Body of pancreas (tissue), 4 donors: ENCODE results near the gene ALDH3B2. TPM values are rescaled to one million over a fixed set of nuclear protein-coding genes. Genes with fewer than 3 reads are reported as not detected.

Experiments
- ATAC-seq: fragments of 150-250 bp; one replicate; pipeline ENCODE4 v1.9.1; 2016
- DNase-seq, 4 donors: peaks; one replicate each; pipeline ENCODE4 v3.0.0-alpha.2; 2019
- H3K27ac ChIP-seq, 4 donors: fragments of 200-600 bp; sonication (generic); 1 replicate in 3 of 4; 2 replicates in 1 of 4; pipeline versions ENCODE4 v1.5.1 to v1.6.1; 2016 to 2019; ENCODE audit warnings: mild to moderate bottlenecking in 1 of 4, mixed read lengths in 1 of 4, moderate library complexity in 1 of 4
- H3K27me3 ChIP-seq, 2 donors: fragments of 200-600 bp; sonication (generic); one replicate each; pipeline ENCODE4 v1.6.0; 2016; ENCODE audit warnings: mild to moderate bottlenecking in 1 of 2
- H3K36me3 ChIP-seq, 2 donors: fragments of 200-600 bp; sonication (generic); replicated peaks in 1 of 2; 2 replicates each; pipeline ENCODE4 v1.5.1; 2016; ENCODE audit warnings: low read depth in 2 of 2; ENCODE audit not compliant: insufficient read depth in 1 of 2
- H3K4me1 ChIP-seq: fragments of 200-600 bp; sonication (generic); one replicate; pipeline ENCODE4 v1.6.0; 2016
- H3K4me3 ChIP-seq, 2 donors: fragments of 200-600 bp; sonication (generic); 1 replicate in 1 of 2; 2 replicates in 1 of 2; pipeline ENCODE4 v1.5.1; 2016 to 2019
- H3K9me3 ChIP-seq, 3 donors: fragments of 200-600 bp; sonication (generic); 1 replicate in 2 of 3; 2 replicates in 1 of 3; pipeline ENCODE4 v1.5.1; 2016
- POLR2A ChIP-seq, 3 donors: fragments of 450-650 bp; IDR thresholded peaks; one replicate each; pipeline ENCODE4 v1.6.1; 2016; ENCODE audit warnings: antibody characterized with exemption in 3 of 3, mild to moderate bottlenecking in 2 of 3
- WGBS, 2 donors: methylation state at CpG; one replicate each; pipeline ENCODE4 v1.1.5; 2017; 5-methylcytosine and 5-hydroxymethylcytosine counted together
- intact Hi-C: fragments of 100-400 bp; cut with DNase I; formaldehyde crosslinking; loops from one replicate; pipeline ENCODE4 v1.15.1; 2023
- small RNA-seq: library from RNA; depleted of rRNA; stranded (forward); fragments of <200 nt; gene quantifications from one replicate; pipeline ENCODE3, GENCODE V24; 2016
- total RNA-seq, 2 donors: library from RNA; depleted of rRNA; stranded (reverse); fragments of >200 nt; gene quantifications; one replicate each; pipeline ENCODE4 v1.1.0, GENCODE V29; 2016
- TF ChIP-seq, protein P1 (sequence below), 7 experiments: fragments of 450-650 bp in 4 of 7; fragments of 200-600 bp in 3 of 7; sonication (generic) in 3 of 7; IDR thresholded peaks; one replicate each; pipeline ENCODE4 v1.5.1; 2016 to 2019; ENCODE audit warnings: antibody characterized with exemption in 7 of 7

The ALDH3B2 gene
- total RNA-seq, 2 donors from 2014 or later: not detected

GRCh38 chr11:67613960-67614715 is 60.3 kb downstream of the ALDH3B2 start:
- DNase-seq (peak; percentile 62 to 68 (median 64)), ATAC-seq (peak; percentile 76)
- H3K4me1 ChIP-seq: peaks cover 16% of the 10 kb centered on the region
- intact Hi-C loops: no loop called here
- H3K9me3 ChIP-seq: no peaks in the 10 kb centered on the region
- H3K4me3 ChIP-seq: no peak overlapping the region
- 13 to 28% methylated on average over 9 to 21 of the region's 23 CpGs for WGBS, 2 donors
- peak in 2 of 3 donors; percentile 64 to 68 for TF ChIP-seq POLR2A (IDR thresholded peaks at IDR 0.05)
- TF ChIP-seq, protein P1, sequence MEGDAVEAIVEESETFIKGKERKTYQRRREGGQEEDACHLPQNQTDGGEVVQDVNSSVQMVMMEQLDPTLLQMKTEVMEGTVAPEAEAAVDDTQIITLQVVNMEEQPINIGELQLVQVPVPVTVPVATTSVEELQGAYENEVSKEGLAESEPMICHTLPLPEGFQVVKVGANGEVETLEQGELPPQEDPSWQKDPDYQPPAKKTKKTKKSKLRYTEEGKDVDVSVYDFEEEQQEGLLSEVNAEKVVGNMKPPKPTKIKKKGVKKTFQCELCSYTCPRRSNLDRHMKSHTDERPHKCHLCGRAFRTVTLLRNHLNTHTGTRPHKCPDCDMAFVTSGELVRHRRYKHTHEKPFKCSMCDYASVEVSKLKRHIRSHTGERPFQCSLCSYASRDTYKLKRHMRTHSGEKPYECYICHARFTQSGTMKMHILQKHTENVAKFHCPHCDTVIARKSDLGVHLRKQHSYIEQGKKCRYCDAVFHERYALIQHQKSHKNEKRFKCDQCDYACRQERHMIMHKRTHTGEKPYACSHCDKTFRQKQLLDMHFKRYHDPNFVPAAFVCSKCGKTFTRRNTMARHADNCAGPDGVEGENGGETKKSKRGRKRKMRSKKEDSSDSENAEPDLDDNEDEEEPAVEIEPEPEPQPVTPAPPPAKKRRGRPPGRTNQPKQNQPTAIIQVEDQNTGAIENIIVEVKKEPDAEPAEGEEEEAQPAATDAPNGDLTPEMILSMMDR (IDR thresholded peaks at IDR 0.05): peak; percentile 40 to 64 (median 54)
- peaks cover 0 to 16% of the 10 kb centered on the region in 2 donors for H3K36me3 ChIP-seq
- peak overlapping the region; percentile 59 to 85 (median 74) for H3K27ac ChIP-seq
- H3K27me3 ChIP-seq: no peaks in the 10 kb centered on the region

GRCh38 chr11:67613313-67613959 is 61.0 kb downstream of the ALDH3B2 start:
- TF ChIP-seq, protein P1 (IDR thresholded peaks at IDR 0.05): no peak
- TF ChIP-seq POLR2A (IDR thresholded peaks at IDR 0.05): no peak
- DNase-seq (peak in 1 of 4 donors; percentile 12), ATAC-seq (peak; percentile 11)
- WGBS, 2 donors: 86 to 96% methylated on average over 8 to 16 of the region's 17 CpGs
- Histone ChIP-seq H3K9me3 (no peaks in the 10 kb centered on the region), H3K27me3 (no peaks in the 10 kb centered on the region), H3K4me3 (no peak overlapping the region), H3K36me3 (peaks cover 0 to 16% of the 10 kb centered on the region in 2 donors), H3K27ac (peak overlapping the region; percentile 41 to 85 (median 74)), H3K4me1 (peaks cover 19% of the 10 kb centered on the region)
- intact Hi-C loops: no loop called here

DNA sequence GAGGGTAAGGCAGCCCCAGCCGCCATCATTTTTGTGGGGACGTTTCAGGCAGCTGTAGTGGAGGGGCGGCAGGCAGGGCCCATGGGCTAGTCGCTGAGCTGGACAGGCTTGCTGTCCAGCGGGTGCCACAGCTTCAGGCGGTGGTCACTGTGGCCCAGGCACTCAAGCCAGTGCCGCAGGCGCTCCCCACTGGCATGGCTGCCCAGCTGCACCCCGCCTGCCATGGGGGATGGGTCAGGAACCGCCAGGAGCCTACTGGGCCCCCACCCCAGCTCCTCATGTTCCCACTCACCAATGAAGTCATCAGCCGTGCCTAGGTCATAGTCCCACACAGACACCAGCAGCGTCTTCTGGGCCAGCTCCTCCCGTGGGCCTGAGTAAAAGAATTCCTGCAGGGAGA is 61.7 kb downstream of the ALDH3B2 start:
- DNase-seq (no peak), ATAC-seq (no peak)
- no peaks in the 10 kb centered on the region for H3K27me3 ChIP-seq
- H3K4me1 ChIP-seq: peaks cover 26% of the 10 kb centered on the region
- H3K36me3 ChIP-seq: peaks cover 0 to 16% of the 10 kb centered on the region in 2 donors
- H3K27ac ChIP-seq: no peak overlapping the region
- H3K9me3 ChIP-seq: no peaks in the 10 kb centered on the region
- 91 to 92% methylated on average over 2 to 11 of the region's 13 CpGs for WGBS, 2 donors
- no peak for TF ChIP-seq POLR2A (IDR thresholded peaks at IDR 0.05)
- TF ChIP-seq, protein P1 (IDR thresholded peaks at IDR 0.05): no peak
- no peak overlapping the region for H3K4me3 ChIP-seq
- intact Hi-C loops: no loop called here

Small RNA genes lying within 50 kb of the gene (small RNA-seq; reads per million reads assigned to genes)
- not detected for gene RPL37P2

Other genes starting within 250 kb of the ALDH3B2 start
- gene RPS6KB2, start 246.1 kb downstream of the ALDH3B2 start, total RNA-seq: 10 to 100 TPM; 34.9 to 36.1 TPM
- 1 to 10 TPM; 6.0 to 6.9 TPM for gene PTPRCAP, start 236.9 kb downstream of the ALDH3B2 start, total RNA-seq
- 10 to 100 TPM; 53.1 to 55.3 TPM for gene CORO1B, start 231.1 kb downstream of the ALDH3B2 start, total RNA-seq
- gene GPR152, start 221.9 kb downstream of the ALDH3B2 start, total RNA-seq: not detected
- gene CABP4, start 219.3 kb downstream of the ALDH3B2 start, total RNA-seq: 1 to 10 TPM in 1 of 2 donors, not detected in 1; 3.1 TPM
- 100 to 1,000 TPM in 1 of 2 donors, 10 to 100 TPM in 1; 69.5 to 118 TPM for gene TMEM134, start 205.4 kb downstream of the ALDH3B2 start, total RNA-seq
- 10 to 100 TPM; 21.4 to 39.7 TPM for gene AIP, start 191.6 kb downstream of the ALDH3B2 start, total RNA-seq
- 10 to 100 TPM in 1 of 2 donors, 1 to 10 TPM in 1; 8.6 to 24.4 TPM for gene PITPNM1, start 169.3 kb downstream of the ALDH3B2 start, total RNA-seq
- gene CDK2AP2, start 166.5 kb downstream of the ALDH3B2 start, total RNA-seq: 10 to 100 TPM; 56.7 to 59.4 TPM
- gene CABP2, start 151.2 kb downstream of the ALDH3B2 start, total RNA-seq: not detected
- 100 to 1,000 TPM; 359 to 454 TPM for gene GSTP1, start 90.8 kb downstream of the ALDH3B2 start, total RNA-seq
- gene NDUFV1, start 67.7 kb downstream of the ALDH3B2 start, total RNA-seq: 100 to 1,000 TPM; 209 to 264 TPM
- gene NUDT8, start 44.7 kb downstream of the ALDH3B2 start, total RNA-seq: 10 to 100 TPM; 11.5 to 21.8 TPM
- gene TBX10, start 34.9 kb downstream of the ALDH3B2 start, total RNA-seq: not detected
- 10 to 100 TPM in 1 of 2 donors, 1 to 10 TPM in 1; 7.0 to 16.2 TPM for gene ACY3, start 23.9 kb downstream of the ALDH3B2 start, total RNA-seq